Urothelium cell line (cell line): ENCODE results near the gene MC5R.
A peak's percentile ranks its signal among the peaks of the same experiment; 100 is the strongest.
"Not testable (repeated sequence)": the region's sequence is repeated elsewhere in the genome, so short reads cannot be mapped to it uniquely, and the experiment has no call there.

Experiments used
- DNase-seq: peaks from one replicate; pipeline ENCODE4 v3.0.0; 2011; ENCODE audit warnings: low spot score, mixed read lengths
- FAIRE-seq: peaks from 2 replicates; lab custom pipeline; 2011; peaks lifted over from hg19 to GRCh38; lab: Jason Lieb, UNC

Gene MC5R

DNA sequence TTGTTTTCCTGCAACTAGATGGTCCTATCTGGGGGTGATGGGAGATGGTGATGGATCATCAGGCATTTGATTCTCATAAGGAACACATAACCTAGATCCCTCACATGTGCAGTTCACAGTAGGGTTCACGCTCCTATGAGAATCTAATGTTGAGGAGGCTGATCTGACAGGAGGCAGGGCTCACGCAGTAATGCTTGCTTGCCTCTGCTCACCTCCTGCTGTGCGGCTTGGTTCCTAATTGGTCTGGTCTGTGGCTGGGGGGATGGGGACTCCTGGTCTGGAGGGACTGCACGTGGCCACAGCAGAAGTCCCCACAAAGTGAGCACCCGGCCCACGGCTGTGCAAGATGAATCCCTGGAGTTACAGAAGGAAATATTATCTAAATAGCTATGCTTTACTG lies 11.3 kb downstream of the MC5R start:
- peak; percentile 93 for FAIRE-seq
- no peak for DNase-seq

DNA sequence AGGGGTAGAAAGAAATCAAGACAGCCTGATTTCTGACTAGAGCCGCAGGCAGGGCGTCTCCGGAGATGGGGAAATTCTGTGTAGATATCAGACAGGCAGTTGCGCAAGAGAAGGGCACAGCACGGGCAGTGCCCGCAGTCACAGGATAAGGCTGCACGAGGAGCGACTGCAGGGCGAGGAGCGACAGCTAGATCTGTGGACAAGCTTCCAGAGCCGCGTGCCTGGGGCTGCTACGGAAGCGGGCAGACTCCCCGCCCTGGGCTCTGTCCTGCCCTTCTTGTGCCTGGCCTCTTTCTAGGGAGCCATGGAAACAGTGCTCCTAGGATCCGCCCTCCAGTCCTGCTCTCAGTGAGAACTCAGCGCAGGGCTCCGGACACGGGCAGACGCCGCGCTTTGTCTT lies 12.6 kb downstream of the MC5R start:
- DNase-seq (no peak), FAIRE-seq (peak; percentile 32)

DNA sequence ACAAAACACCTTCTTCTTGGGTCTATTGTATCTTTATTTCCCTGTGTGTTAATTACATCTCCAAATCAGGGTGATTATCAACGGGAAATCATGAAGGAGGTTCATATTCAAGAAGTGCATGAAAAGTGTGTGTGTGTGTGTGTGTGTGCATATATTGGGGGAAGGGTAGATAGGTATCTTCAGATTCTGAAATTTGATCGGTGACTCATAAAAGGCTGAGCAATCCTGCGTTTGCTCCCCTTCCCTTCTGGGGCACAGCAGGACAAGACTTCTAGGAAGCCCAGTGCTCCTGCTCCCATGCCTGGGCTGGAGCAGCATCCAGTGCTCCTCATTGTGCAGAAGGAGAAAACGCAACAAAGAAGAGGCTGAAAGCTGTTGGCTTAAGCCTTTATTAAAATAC lies 25.8 kb downstream of the MC5R start:
- FAIRE-seq (peak; percentile 91), DNase-seq (no peak)

DNA sequence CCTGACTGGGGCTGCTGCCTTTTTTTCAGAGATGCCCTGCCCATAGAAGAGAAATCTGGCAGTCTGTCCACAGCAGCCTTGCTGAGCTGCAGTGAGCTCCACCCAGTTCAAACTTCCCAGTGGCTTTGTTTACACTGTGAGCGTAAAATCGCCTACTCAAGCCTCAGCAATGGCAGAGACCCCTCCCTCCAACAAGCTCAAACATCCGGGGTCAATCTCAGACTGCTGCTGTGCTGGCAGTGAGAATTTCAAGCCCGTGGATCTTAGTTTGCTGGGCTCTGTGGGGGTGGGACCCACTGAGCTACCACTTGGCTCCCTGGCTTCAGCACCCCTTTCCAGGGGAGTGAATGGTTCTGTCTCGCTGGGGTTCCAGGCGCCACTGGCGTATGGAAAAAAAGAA lies 38.9 kb downstream of the MC5R start:
- DNase-seq, FAIRE-seq: not testable (repeated sequence)

DNA sequence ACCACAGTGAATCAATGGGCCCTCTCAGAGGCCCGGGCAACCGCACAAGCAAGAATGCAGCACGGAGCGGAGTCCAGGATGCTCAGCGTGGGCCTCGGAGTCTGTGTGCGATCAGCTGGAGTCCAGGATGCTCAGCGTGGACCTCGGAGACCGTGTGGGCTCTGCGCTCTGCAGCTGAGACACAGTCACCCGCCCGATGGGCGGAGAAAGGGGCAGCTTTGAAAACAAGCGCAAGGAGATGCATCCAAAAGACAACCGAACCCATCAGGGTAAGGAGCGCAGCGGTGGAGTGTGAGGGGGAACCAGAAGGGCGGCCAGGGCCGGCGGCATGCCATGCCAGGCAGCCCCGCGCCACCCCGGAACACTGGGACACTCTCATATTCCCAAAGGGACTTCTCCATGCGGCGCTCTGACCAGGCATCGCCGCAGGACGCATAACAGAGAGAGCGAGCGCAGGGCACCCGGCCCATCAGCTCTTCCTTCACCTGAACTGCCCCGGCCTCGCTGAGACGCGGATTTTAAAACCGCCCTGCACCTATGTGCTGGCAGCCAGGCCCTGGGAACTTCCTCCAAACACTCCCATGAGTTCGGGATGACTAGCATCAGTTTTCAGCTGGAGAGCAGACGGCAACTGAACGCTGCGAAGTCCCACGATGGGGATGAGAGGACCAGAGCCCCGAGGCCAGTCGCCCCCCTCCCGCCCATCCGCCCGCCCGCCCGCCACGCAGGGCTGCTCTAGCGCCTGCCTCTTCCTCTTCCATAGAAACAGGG lies 44.7 kb downstream of the MC5R start:
- no peak for DNase-seq
- peak; percentile 69 for FAIRE-seq

DNA sequence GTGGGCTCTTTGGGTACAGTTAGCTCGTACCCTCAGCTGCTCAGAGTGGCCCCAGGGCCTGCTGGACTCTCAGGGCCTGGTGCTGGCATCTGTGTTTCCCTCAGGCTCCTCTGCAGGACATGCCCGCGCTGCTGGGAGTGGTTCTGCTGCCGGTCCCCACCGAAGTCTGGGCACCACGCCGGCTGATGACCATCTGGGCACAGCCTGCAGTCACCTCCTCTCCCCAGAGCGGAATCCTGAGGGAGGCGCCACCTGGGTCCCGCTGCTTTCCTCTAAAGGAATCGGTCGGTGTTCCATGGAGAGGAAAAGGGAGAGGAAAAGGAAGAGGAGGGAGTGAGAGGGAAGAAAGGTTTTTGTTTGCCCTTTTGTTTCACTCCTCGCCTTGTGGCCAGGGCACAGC lies 47.8 kb downstream of the MC5R start:
- DNase-seq (no peak), FAIRE-seq (peak; percentile 35)

DNA sequence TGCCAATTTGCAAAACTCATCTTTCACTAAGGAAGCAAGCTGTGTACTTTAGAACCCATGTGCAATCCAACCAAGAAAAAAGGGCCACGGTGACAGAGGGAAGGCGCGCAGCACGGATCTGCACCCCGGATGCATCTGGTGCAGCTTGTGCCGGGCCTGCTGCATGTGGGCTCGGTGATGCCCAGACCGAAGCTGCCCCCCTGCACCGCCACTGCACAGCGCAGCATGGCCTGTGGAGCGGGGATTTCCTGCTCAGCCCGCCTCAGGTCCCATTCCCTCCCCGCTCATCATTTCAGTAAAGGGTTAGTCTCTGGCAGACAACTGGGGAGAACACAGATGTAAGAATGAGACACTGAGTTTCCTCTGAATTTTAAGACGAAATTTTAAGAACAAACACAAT lies 48.4 kb downstream of the MC5R start:
- FAIRE-seq: peak; percentile 77
- DNase-seq: no peak

DNA sequence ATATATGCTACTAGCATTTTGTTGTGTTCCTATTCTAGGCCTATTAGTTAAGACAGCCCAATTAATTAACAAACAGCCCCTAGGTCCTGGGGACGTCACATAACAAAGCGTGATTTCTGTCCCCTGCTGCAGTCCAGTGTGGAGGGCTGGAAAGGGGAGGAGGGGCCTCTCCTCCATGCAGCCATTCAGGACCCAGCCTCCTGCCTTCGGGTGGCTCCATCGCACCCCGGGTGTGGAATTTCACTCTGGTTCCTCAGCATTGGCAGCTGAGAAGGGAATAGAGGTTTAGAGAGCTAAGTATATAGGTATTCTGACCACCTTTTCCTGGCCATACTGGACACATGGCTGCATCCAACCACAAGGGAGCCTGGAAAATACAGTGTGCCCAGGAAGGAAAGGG lies 49.0 kb downstream of the MC5R start:
- DNase-seq (no peak), FAIRE-seq (peak; percentile 92)

DNA sequence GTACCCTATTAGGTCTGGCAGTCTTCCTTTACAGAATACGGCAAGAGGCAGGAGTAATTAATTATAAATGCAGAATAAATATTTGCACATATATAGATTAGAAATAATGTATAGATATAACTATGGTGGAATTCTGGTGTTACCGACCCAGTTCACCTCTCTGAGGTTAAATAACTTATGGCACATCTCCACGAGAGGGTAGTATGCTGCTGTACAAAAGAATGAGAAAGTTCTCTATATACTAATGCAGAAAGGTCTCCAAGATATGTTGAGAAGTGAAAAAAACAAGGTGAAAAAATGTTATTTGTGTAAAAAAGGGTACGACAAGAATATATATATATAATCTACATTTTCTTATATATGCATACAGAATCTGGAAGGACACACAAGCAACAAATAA lies 50.6 kb downstream of the MC5R start:
- FAIRE-seq (no peak), DNase-seq (no peak)
